Measurements from ENCODE around the gene DCXR.

DCXR gene

DNA sequence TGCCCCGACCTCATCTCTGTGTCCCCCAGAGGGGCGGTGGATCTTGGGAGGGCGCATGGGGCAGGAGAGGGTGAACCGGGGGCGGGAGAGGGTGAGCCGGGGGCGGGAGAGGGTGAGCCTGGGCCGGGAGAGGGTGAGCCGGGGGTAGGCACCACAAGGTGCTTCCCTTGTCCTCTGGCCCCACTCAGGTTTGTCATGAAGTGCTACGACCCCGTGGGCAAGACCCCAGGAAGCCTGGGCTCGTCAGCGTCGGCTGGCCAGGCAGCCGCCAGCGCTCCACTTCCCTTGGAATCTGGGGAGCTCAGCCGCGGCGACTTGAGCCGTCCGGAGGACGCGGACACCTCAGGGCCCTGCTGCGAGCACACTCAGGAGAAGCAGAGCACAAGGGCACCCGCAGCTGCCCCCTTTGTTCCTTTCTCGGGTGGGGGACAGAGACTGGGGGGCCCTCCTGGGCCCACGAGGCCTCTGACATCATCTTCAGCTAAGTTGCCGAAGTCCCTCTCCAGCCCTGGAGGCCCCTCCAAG lies 41.2 kb downstream of the DCXR start:
- no peak overlapping the region for H3K4me3 ChIP-seq (ENCODE audit: low read length)
- no peaks in the 10 kb centered on the region for H4K20me1 ChIP-seq (ENCODE audit: insufficient read depth, low read length)
- no peaks in the 10 kb centered on the region for H3K27me3 ChIP-seq (ENCODE audit: low read depth, low read length)
- H3K4me2 ChIP-seq (ENCODE audit: low read length): no peak overlapping the region
- no peak overlapping the region for H3K27ac ChIP-seq (ENCODE audit: low read length)
- no peaks in the 10 kb centered on the region for H3K4me1 ChIP-seq (ENCODE audit: low read length)
- H3K36me3 ChIP-seq (replicated peaks; ENCODE audit: low read depth, low read length): no peaks in the 10 kb centered on the region
- H3K9me3 ChIP-seq (ENCODE audit: insufficient read depth, low read length): no peaks in the 10 kb centered on the region
- no peak overlapping the region for H3K9ac ChIP-seq (ENCODE audit: low read length)
- TF ChIP-seq, protein P1, sequence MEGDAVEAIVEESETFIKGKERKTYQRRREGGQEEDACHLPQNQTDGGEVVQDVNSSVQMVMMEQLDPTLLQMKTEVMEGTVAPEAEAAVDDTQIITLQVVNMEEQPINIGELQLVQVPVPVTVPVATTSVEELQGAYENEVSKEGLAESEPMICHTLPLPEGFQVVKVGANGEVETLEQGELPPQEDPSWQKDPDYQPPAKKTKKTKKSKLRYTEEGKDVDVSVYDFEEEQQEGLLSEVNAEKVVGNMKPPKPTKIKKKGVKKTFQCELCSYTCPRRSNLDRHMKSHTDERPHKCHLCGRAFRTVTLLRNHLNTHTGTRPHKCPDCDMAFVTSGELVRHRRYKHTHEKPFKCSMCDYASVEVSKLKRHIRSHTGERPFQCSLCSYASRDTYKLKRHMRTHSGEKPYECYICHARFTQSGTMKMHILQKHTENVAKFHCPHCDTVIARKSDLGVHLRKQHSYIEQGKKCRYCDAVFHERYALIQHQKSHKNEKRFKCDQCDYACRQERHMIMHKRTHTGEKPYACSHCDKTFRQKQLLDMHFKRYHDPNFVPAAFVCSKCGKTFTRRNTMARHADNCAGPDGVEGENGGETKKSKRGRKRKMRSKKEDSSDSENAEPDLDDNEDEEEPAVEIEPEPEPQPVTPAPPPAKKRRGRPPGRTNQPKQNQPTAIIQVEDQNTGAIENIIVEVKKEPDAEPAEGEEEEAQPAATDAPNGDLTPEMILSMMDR (IDR thresholded peaks at IDR 0.05; ENCODE audit: low read depth, low read length): no peak
- TF ChIP-seq EZH2phosphoT487 (IDR thresholded peaks at IDR 0.05; ENCODE audit: low read depth): no peak
- no peaks in the 10 kb centered on the region for H3K79me2 ChIP-seq (ENCODE audit: low read length)
- no peak overlapping the region for H2AFZ ChIP-seq (ENCODE audit: low read depth, low read length)

DNA sequence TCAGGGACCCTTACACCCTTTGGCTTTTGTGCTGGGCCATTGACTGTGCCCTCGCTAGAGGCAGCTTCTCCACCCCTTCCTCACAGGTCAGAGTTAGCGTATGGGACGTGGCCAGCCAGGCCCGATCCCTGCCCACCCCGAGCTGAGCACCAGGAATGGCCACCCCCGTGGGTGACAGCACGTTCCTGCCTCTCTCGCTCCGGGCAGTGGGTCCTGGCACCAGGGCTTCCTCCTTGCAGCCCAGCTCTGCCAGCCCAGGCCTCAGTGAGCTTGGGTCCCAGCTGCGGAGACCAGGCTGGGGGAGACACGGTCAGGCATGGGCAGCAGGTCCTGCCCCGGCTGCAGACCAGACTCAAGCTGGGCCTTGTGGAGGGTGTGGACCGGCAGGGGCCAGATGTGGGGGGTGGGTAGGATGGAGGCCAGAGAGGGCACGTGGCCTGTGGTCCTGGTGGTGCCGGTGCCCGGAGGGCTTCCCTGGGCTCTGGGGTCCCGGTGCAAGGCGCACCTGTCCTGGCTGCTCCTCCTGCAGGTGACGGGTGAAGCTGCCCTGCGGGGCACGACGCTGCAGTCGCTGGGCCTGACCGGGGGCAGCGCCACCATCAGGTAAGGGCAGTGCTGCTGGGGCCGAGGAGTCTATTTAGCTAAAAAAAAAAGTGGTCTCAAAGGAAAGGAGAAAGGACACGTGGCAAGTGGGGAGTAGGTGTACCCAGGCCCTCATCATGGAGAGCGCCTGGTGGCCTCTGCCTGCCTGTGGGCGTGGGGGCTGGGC lies 41.9 kb downstream of the DCXR start:
- no peaks in the 10 kb centered on the region for H3K4me1 ChIP-seq (ENCODE audit: low read length)
- no peak overlapping the region for H3K9ac ChIP-seq (ENCODE audit: low read length)

DNA sequence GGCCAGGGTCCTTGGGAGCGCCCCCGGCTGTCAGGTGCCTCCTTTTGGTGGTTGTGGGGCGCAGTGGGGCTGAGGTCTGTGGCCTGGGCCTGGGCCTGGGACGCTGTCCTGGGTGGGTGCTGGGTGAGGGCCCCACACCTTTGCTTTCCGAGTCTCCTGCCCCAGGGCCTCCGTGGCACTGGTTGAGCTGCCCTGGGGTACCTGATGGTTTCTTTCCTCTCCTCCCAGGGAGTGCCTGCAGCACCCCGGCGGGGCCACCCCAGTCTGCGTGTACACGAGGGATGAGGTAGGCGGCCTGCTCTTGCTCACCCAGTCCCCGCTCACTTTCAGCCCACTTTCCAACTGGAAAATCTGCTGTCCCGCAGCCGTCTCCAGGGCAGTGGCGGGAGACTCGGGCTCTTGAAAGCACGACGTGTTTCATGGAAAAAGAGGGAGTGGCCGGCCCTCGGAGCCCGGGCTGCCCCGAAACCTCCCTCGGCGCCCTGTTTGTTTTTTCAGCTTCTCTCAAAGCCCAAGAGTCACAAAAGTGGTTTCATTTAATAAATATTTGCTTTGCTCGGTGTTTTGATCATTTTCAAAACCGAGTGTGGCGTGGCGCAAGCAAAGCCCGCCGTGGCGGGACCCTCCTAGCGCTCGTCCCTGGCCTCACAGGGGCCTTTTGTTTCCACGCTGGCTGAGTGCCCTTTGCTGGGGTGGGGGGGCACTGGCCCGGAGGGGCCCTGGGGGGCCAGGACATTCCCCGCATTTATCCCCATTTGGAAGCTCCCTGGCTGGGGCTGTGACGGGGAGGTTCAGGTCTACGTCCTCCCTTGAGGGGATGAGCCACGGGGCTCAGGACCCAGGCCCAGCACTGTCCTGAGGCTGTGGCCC lies 42.7 kb downstream of the DCXR start:
- Histone ChIP-seq H3K27me3 (ENCODE audit: low read depth, low read length) (no peaks in the 10 kb centered on the region), H3K9me3 (ENCODE audit: insufficient read depth, low read length) (no peaks in the 10 kb centered on the region), H3K27ac (ENCODE audit: low read length) (no peak overlapping the region), H3K9ac (ENCODE audit: low read length) (no peak overlapping the region), H3K4me3 (ENCODE audit: low read length) (no peak overlapping the region), H3K79me2 (ENCODE audit: low read length) (no peaks in the 10 kb centered on the region), H3K4me1 (ENCODE audit: low read length) (no peaks in the 10 kb centered on the region), H4K20me1 (ENCODE audit: insufficient read depth, low read length) (no peaks in the 10 kb centered on the region), H3K4me2 (ENCODE audit: low read length) (no peak overlapping the region), H2AFZ (ENCODE audit: low read depth, low read length) (no peak overlapping the region), H3K36me3 (replicated peaks; ENCODE audit: low read depth, low read length) (no peaks in the 10 kb centered on the region)
- TF ChIP-seq EZH2phosphoT487 (IDR thresholded peaks at IDR 0.05; ENCODE audit: low read depth): no peak
- TF ChIP-seq, protein P1 (IDR thresholded peaks at IDR 0.05; ENCODE audit: low read depth, low read length): no peak

More for the DNA sequence above, 41.9 kb downstream of the DCXR start:
- Histone ChIP-seq H3K4me2 (ENCODE audit: low read length) (no peak overlapping the region), H2AFZ (ENCODE audit: low read depth, low read length) (no peak overlapping the region), H3K79me2 (ENCODE audit: low read length) (no peaks in the 10 kb centered on the region), H3K27me3 (ENCODE audit: low read depth, low read length) (no peaks in the 10 kb centered on the region), H3K9me3 (ENCODE audit: insufficient read depth, low read length) (no peaks in the 10 kb centered on the region), H4K20me1 (ENCODE audit: insufficient read depth, low read length) (no peaks in the 10 kb centered on the region), H3K4me3 (ENCODE audit: low read length) (no peak overlapping the region), H3K27ac (ENCODE audit: low read length) (no peak overlapping the region), H3K36me3 (replicated peaks; ENCODE audit: low read depth, low read length) (no peaks in the 10 kb centered on the region)
- TF ChIP-seq, protein P1 (IDR thresholded peaks at IDR 0.05; ENCODE audit: low read depth, low read length): no peak
- TF ChIP-seq EZH2phosphoT487 (IDR thresholded peaks at IDR 0.05; ENCODE audit: low read depth): no peak

Measured in OCI-LY3 (cell line).